Measurements from ENCODE around the gene MYOM1. TPM values are rescaled to one million over a fixed set of nuclear protein-coding genes. Genes with fewer than 3 reads are reported as not detected.

Gene MYOM1
- total RNA-seq, 1 experiment from 2014 or later, result 0.37 TPM

GRCh38 chr18:3260995-3261372, 41.2 kb upstream of the MYOM1 start:
- Histone ChIP-seq H3K9me3 (ENCODE audit: low read depth, low read length, poor library complexity, severe bottlenecking) (no peaks in the 10 kb centered on the region), H3K36me3 (ENCODE audit: insufficient read depth, low read length, poor library complexity, severe bottlenecking) (peaks cover 26% of the 10 kb centered on the region), H3K27me3 (replicated peaks; ENCODE audit: insufficient read depth, low read depth, low read length, poor library complexity) (no peaks in the 10 kb centered on the region), H3K4me3 (ENCODE audit: low read depth, low read length, poor library complexity, severe bottlenecking) (peak overlapping the region; percentile 94), H3K27ac (ENCODE audit: low read depth, low read length, poor library complexity, severe bottlenecking) (peak overlapping the region; percentile 99), H3K4me1 (ENCODE audit: insufficient read depth, low read length, poor library complexity, severe bottlenecking) (peaks cover 23% of the 10 kb centered on the region)
- BruUV-seq (replicated peaks), result no TSS peak
- POLR2A ChIA-PET (ENCODE audit: low non-redundant PET), result no interaction called here
- intact Hi-C loops (cut with micrococcal nuclease; ENCODE audit: unreplicated experiment), result no loop called here
- CTCF ChIA-PET, result no interaction called here
- no peak for TF ChIP-seq EZH2 (IDR thresholded peaks at IDR 0.05; ENCODE audit: borderline replicate concordance, low read depth, low read length, poor library complexity, severe bottlenecking)
- TF ChIP-seq CTCF (conservative IDR thresholded peaks at IDR 0.05; ENCODE audit: low read depth, low read length), result no peak
- DNase-seq (ENCODE audit: low spot score), result no peak

DNA sequence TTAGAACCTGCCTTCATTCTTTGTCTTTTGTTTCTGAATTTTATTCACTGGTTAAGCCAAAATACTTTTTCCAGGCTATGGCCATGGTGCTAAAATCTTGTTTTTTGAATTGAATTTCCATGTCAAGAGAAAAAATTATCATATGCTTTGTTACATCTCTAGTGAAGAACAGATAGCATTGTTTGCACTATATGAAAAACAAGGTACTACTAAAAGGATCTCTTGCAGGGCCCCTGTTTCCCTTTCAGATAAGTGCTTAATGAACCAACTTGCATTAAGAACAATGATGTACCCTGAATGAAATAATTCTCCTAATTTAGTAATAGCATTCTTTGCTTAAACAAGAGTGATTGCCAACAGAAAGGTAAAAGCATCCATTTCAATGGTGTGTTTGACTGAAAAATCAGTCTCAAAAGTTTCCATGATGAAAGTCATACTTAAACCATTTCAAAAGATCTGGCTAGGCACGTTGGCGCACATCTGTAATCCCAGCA, 37.9 kb upstream of the MYOM1 start:
- intact Hi-C loops (cut with micrococcal nuclease; ENCODE audit: unreplicated experiment), result no loop called here
- no peaks in the 10 kb centered on the region for H3K9me3 ChIP-seq (ENCODE audit: low read depth, low read length, poor library complexity, severe bottlenecking)
- TF ChIP-seq CTCF (conservative IDR thresholded peaks at IDR 0.05; ENCODE audit: low read depth, low read length), result no peak
- TF ChIP-seq EZH2 (IDR thresholded peaks at IDR 0.05; ENCODE audit: borderline replicate concordance, low read depth, low read length, poor library complexity, severe bottlenecking), result no peak
- no peaks in the 10 kb centered on the region for H3K27me3 ChIP-seq (replicated peaks; ENCODE audit: insufficient read depth, low read depth, low read length, poor library complexity)
- H3K36me3 ChIP-seq (ENCODE audit: insufficient read depth, low read length, poor library complexity, severe bottlenecking), result peaks cover 58% of the 10 kb centered on the region
- DNase-seq (ENCODE audit: low spot score), result no peak
- ChIA-PET CTCF (no interaction called here), POLR2A (ENCODE audit: low non-redundant PET) (no interaction called here)
- no peak overlapping the region for H3K4me3 ChIP-seq (ENCODE audit: low read depth, low read length, poor library complexity, severe bottlenecking)
- peak overlapping the region; percentile 2 for H3K27ac ChIP-seq (ENCODE audit: low read depth, low read length, poor library complexity, severe bottlenecking)
- H3K4me1 ChIP-seq (ENCODE audit: insufficient read depth, low read length, poor library complexity, severe bottlenecking), result peaks cover 11% of the 10 kb centered on the region
- BruUV-seq (replicated peaks), result no TSS peak

- H3K9me3 ChIP-seq (ENCODE audit: low read depth, low read length, poor library complexity, severe bottlenecking), result no peaks in the 10 kb centered on the region
- TF ChIP-seq CTCF (conservative IDR thresholded peaks at IDR 0.05; ENCODE audit: low read depth, low read length) (no peak), EZH2 (IDR thresholded peaks at IDR 0.05; ENCODE audit: borderline replicate concordance, low read depth, low read length, poor library complexity, severe bottlenecking) (no peak)
- H3K4me3 ChIP-seq (ENCODE audit: low read depth, low read length, poor library complexity, severe bottlenecking), result no peak overlapping the region
- DNase-seq (ENCODE audit: low spot score), result no peak
- BruUV-seq (replicated peaks), result no TSS peak
- intact Hi-C loops (cut with micrococcal nuclease; ENCODE audit: unreplicated experiment), result no loop called here
- ChIA-PET POLR2A (ENCODE audit: low non-redundant PET) (no interaction called here), CTCF (no interaction called here)
- H3K4me1 ChIP-seq (ENCODE audit: insufficient read depth, low read length, poor library complexity, severe bottlenecking), result peaks cover 11% of the 10 kb centered on the region
- peaks cover 61% of the 10 kb centered on the region for H3K36me3 ChIP-seq (ENCODE audit: insufficient read depth, low read length, poor library complexity, severe bottlenecking)
- no peaks in the 10 kb centered on the region for H3K27me3 ChIP-seq (replicated peaks; ENCODE audit: insufficient read depth, low read depth, low read length, poor library complexity)
- H3K27ac ChIP-seq (ENCODE audit: low read depth, low read length, poor library complexity, severe bottlenecking), result peak overlapping the region; percentile 41
These were observed 37.2 kb upstream of the MYOM1 start for GRCh38 chr18:3256693-3257626.
